Chondrocyte (in vitro differentiated cells): ENCODE results near the gene KRTAP21-2. TPM values are rescaled to one million over a fixed set of nuclear protein-coding genes. Genes with fewer than 3 reads are reported as not detected.

Source experiments
- DNase-seq: peaks from one replicate; pipeline ENCODE4 v3.0.0; 2021; ENCODE audit warnings: mixed read lengths, low spot score
- H3K27ac Mint-ChIP-seq: one replicate; pipeline ENCODE4 v1.8.0; 2021; ENCODE audit warnings: mild to moderate bottlenecking, moderate library complexity, mixed read lengths; ENCODE audit not compliant: unreplicated experiment
- H3K27me3 Mint-ChIP-seq: 2 replicates; pipeline ENCODE4 v1.8.0; 2021; ENCODE audit warnings: low read depth, mixed read lengths
- H3K36me3 Mint-ChIP-seq: 2 replicates; pipeline ENCODE4 v1.8.0; 2021; ENCODE audit warnings: low read depth, mixed read lengths
- H3K4me1 Mint-ChIP-seq: 2 replicates; pipeline ENCODE4 v1.8.0; 2021; ENCODE audit warnings: low read depth, mild to moderate bottlenecking, mixed read lengths
- H3K4me3 Mint-ChIP-seq: one replicate; pipeline ENCODE4 v1.8.0; 2021; ENCODE audit warnings: mild to moderate bottlenecking, moderate library complexity, mixed read lengths; ENCODE audit not compliant: unreplicated experiment
- H3K9me3 Mint-ChIP-seq: 2 replicates; pipeline ENCODE4 v1.8.0; 2021; ENCODE audit warnings: low read depth, mixed read lengths
- total RNA-seq: library from RNA; stranded (reverse); gene quantifications from 3 replicates; pipeline ENCODE4 v1.2.1, GENCODE V29; 2021
- TF ChIP-seq, protein P1 (sequence below): fragments of 200-600 bp; sonication (generic); IDR thresholded peaks from 2 replicates; pipeline ENCODE4 v1.5.0; 2021; ENCODE audit warnings: antibody characterized with exemption, mild to moderate bottlenecking, moderate library complexity

Gene KRTAP21-2
- total RNA-seq, 1 donor from 2014 or later, result not detected

DNA sequence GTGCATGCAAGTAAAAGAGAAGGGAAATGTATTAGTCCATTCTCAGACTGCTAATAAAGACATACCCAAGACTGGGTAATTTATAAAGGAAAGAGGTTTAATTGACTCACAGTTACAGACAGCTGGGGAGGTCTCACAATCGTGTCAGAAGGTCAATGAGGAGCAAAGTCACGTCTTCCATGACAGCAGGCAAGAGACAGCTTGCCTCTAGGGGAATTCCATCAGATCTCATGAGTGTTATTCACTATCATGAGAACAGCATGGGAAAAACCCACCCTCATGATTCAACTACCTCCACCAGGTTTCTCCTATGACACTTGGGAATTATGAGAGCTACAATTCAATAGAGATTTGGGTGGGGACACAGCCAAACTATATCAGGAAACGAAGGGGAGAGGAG is 36.6 kb downstream of the KRTAP21-2 start:
- Mint-ChIP-seq H3K36me3 (no peaks in the 10 kb centered on the region), H3K27me3 (no peaks in the 10 kb centered on the region), H3K9me3 (peaks cover 23% of the 10 kb centered on the region), H3K4me3 (no peak overlapping the region), H3K27ac (no peak overlapping the region), H3K4me1 (no peaks in the 10 kb centered on the region)
- DNase-seq, result no peak
- TF ChIP-seq, protein P1, sequence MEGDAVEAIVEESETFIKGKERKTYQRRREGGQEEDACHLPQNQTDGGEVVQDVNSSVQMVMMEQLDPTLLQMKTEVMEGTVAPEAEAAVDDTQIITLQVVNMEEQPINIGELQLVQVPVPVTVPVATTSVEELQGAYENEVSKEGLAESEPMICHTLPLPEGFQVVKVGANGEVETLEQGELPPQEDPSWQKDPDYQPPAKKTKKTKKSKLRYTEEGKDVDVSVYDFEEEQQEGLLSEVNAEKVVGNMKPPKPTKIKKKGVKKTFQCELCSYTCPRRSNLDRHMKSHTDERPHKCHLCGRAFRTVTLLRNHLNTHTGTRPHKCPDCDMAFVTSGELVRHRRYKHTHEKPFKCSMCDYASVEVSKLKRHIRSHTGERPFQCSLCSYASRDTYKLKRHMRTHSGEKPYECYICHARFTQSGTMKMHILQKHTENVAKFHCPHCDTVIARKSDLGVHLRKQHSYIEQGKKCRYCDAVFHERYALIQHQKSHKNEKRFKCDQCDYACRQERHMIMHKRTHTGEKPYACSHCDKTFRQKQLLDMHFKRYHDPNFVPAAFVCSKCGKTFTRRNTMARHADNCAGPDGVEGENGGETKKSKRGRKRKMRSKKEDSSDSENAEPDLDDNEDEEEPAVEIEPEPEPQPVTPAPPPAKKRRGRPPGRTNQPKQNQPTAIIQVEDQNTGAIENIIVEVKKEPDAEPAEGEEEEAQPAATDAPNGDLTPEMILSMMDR, result no peak

DNA sequence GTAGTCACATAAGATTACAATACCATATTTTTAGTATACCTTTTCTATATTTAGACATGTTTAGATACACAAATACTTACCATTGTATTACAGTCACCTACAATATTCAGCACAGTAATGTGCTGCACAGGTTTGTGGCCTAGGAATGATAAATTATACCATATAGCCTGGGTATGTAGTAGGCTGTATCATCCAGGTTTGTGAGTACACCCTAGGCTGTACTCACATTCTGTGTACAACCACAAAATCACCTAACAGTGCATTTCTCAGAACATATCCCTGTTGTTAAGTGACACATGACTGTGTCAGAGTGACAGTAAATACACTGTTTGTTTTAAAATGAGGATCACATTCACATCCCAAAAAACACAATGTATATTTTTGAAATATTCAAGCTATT is 39.6 kb downstream of the KRTAP21-2 start:
- Mint-ChIP-seq H3K27ac (no peak overlapping the region), H3K36me3 (no peaks in the 10 kb centered on the region), H3K4me3 (no peak overlapping the region), H3K4me1 (no peaks in the 10 kb centered on the region), H3K9me3 (peaks cover 28% of the 10 kb centered on the region), H3K27me3 (no peaks in the 10 kb centered on the region)
- DNase-seq, result no peak
- TF ChIP-seq, protein P1, result no peak

Other genes starting within 250 kb of the KRTAP21-2 start
- not detected in 3 replicates for gene KRTAP19-5, start 245.1 kb downstream of the KRTAP21-2 start, total RNA-seq
- not detected in 3 replicates for gene KRTAP19-6, start 205.4 kb downstream of the KRTAP21-2 start, total RNA-seq
- not detected in 3 replicates for gene KRTAP19-7, start 185.9 kb downstream of the KRTAP21-2 start, total RNA-seq
- not detected in 3 replicates for gene KRTAP22-2, start 156.9 kb downstream of the KRTAP21-2 start, total RNA-seq
- gene KRTAP6-3, start 154.8 kb downstream of the KRTAP21-2 start, total RNA-seq, result not detected in 3 replicates
- gene KRTAP6-2, start 148.4 kb downstream of the KRTAP21-2 start, total RNA-seq, result not detected in 3 replicates
- not detected in 3 replicates for gene KRTAP22-1, start 146.2 kb downstream of the KRTAP21-2 start, total RNA-seq
- gene KRTAP6-1, start 133.3 kb downstream of the KRTAP21-2 start, total RNA-seq, result not detected in 3 replicates
- not detected in 3 replicates for gene KRTAP20-1, start 130.8 kb downstream of the KRTAP21-2 start, total RNA-seq
- not detected in 3 replicates for gene KRTAP20-4, start 126.6 kb downstream of the KRTAP21-2 start, total RNA-seq
- gene KRTAP20-2, start 112.1 kb downstream of the KRTAP21-2 start, total RNA-seq, result not detected in 3 replicates
- gene KRTAP20-3, start 104.4 kb downstream of the KRTAP21-2 start, total RNA-seq, result not detected in 3 replicates
- gene KRTAP21-3, start 28.5 kb downstream of the KRTAP21-2 start, total RNA-seq, result not detected in 3 replicates
- not detected in 3 replicates for gene KRTAP21-1, start 8.2 kb upstream of the KRTAP21-2 start, total RNA-seq
- not detected in 3 replicates for gene KRTAP8-1, start 66.0 kb upstream of the KRTAP21-2 start, total RNA-seq
- gene KRTAP7-1, start 82.5 kb upstream of the KRTAP21-2 start, total RNA-seq, result not detected in 3 replicates
- gene KRTAP11-1, start 134.3 kb upstream of the KRTAP21-2 start, total RNA-seq, result not detected in 3 replicates